ENCODE measurements around the gene CLNK.

CLNK gene

GRCh38 chr4:10571909-10572308, 112.7 kb downstream of the CLNK start:
- no peak for FAIRE-seq

DNA sequence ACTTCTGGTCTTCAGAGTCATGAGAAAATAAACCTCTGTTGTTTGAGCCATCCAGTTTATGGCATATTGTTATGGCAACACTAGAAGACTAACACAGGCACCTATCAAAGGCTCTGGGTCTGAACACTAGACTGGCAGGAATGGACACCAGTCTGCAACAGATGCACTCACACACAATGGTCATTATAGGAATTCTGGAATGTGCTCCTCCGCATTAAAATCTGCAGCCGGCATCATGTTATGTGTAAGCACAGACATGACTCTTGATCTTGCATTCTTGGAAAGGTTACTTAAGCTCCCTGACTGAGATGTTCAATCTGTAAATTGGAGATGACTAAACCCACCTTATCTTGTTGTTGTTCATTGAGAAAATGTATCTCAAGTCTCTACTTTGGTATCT, 115.1 kb downstream of the CLNK start:
- no peak for FAIRE-seq

- FAIRE-seq = no peak
Measured at GRCh38 chr4:10567766-10568165, 116.8 kb downstream of the CLNK start.

GRCh38 chr4:10565166-10565780, 119.3 kb downstream of the CLNK start:
- FAIRE-seq = no peak

DNA sequence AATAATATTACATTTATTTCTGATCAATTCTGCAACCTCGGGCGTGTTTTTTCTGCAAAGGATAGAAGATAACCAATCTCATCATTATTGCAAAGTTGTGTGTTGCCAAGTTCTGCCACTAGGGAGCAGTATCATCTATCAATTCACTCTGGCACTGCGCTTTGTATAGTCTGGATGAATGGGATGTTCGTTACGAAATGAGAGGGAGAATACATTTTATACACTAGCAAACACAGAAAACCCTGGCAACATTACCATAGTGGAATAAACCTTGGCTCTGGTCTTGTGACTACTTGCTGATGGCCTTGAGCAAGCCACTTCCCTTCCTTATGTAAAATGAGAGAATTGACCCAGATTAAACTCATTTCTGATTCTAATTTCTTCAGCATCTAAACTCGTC, 129.9 kb downstream of the CLNK start:
- FAIRE-seq = peak; percentile 94

GRCh38 chr4:10554121-10554520, 130.4 kb downstream of the CLNK start:
- no peak for FAIRE-seq

DNA sequence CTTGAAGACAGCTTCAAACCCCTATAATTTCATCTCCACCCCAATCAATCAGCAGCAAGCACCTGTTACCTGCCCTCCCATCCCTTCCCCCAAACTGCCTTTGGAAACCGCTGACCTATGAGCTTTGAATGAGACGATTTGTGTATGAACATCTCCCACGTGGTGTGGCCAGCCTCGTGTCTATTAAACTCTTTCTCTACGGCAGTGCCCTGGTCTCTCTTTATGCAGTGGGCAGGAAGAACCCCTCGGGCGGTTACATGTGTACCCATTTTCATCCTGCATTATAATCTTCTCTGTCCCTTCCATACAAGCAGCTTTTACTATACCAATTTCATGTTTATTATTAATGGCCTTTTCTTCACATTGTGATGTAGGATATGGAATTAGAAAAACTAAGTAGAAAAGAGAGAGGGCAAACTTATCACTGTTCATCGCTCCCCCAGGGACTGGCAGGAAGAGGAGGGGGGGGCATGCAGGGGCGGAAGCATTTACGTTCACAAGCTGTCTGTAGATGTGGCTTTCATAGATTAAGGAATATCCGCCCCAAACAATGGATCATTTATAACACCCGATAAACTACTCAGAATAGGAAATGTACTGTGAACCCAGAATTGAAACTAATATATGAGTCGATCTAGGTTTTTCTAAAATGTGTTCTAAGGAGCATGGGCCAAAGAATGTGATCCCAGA, 131.8 kb downstream of the CLNK start:
- no peak for FAIRE-seq

GRCh38 chr4:10535912-10536311, 148.7 kb downstream of the CLNK start:
- FAIRE-seq = no peak

DNA sequence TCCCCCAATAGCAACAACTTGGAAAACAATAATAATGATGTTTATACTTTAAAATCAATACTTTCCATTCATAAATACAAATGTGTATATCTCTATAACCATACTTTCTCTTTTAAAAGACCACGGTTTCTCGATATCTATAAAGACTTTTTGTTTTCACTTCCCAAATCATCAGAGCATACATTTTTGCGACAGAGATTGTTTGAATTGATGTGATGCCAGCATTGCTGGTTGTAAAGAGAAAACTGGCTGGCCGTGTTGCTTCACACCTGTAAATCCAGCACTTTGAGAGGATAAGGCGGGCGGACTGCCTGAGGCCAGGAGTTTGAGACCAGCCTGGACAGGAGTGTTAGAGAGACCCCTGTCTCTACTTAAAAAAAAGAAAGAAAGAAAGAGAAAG, 149.7 kb downstream of the CLNK start:
- FAIRE-seq = no peak

DNA sequence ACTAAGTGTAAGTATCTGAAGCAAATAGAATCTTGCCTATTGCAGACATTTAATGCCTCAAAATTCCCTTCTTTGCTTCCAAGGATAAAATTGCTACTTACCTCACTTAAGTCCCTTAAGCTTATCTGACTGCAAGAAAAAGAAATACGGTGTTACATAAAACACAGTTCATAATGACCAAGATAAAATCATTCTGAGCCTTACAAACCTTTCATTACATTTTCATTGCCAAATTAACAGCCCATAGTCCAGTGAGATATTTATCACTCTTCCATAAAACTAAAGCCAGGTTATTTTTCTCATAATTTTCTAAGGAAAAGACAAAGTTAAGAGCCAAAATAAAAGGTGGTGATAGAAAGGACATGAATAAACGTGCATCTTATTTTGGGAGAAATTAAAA, 152.4 kb downstream of the CLNK start:
- no peak for FAIRE-seq

DNA sequence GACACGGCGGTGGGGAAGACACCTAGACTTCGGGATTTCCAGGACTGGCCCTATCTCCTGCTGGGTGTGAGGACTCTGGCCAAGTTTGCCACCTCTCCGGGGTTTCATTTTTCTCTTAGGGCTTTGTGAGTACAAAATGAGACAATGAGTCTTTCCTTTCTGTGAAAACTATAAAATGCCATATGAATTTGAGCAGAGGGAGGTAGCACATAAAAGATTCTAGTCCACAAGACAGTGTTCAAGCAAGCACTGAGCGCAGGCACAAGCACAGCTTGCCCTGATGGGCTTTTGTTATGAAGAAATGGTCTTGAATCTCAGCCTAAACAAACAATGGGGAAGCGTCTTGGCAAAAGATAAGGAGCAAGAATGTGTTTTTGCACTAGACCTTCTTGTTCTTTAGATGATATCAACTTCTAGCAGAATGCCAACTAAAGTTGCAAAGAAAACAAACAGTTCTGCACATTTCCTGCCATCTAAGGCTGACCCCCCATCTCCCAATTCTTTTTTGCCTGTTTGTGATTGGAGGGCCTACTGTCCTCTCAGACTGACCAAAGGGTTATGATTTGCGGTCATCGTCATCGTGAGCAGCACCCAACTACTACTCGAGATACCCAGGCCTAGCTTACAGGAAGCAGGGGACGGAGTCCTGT, 154.3 kb downstream of the CLNK start:
- no peak for FAIRE-seq

GRCh38 chr4:10529291-10530136, 155.1 kb downstream of the CLNK start:
- no peak for FAIRE-seq

DNA sequence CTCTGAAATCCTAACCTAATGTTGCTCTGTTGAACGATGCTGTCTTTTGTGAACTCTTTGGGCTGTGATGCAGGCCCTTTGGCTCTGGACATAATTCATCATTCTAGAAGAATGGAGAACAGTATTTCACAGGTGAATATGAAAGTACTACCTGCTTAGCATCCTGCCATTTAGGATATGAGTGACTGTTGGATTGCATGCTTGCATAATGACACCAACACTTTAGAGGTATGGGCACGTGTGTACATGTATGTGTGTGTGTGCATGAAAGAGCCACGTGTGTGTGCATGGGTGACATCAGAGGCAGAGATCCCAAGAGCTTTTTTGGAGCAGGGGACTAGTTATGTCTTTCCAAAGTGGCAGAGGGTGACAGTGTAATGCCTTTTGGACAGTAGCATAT, 157.1 kb downstream of the CLNK start:
- FAIRE-seq = no peak

GRCh38 chr4:10526429-10527222, 157.9 kb downstream of the CLNK start:
- FAIRE-seq = no peak

DNA sequence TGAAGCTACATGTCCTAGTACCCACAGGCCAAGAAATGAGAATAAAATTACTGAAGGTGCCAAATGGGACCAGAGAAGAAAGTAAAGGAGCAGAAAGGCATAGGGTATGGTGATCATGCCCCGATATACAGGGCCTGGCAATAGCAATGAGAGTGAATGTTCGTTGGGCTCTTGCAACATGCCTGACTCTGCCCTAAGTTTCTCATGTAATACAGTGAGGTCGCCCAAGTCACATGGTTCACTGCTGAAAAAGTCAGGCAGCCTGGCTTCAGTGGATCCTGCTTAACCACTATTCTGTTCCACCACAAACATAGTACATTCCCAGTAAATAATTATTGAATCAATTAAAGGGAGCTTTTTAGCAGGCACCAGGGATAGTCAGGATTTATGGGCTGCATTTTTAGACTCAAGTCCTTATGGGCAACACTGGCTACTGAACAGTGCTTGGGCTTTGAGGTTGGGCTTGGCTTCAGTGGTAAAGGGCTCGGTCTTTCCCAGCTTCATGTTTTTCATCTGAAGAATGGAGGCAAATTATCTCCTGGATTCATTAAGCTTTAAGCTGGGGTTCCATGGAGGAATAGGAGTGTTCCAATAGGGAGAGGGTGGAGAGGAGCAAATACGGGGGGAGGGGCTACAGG, 160.3 kb downstream of the CLNK start:
- no peak for FAIRE-seq

GRCh38 chr4:10521424-10521823, 163.1 kb downstream of the CLNK start:
- FAIRE-seq = no peak

DNA sequence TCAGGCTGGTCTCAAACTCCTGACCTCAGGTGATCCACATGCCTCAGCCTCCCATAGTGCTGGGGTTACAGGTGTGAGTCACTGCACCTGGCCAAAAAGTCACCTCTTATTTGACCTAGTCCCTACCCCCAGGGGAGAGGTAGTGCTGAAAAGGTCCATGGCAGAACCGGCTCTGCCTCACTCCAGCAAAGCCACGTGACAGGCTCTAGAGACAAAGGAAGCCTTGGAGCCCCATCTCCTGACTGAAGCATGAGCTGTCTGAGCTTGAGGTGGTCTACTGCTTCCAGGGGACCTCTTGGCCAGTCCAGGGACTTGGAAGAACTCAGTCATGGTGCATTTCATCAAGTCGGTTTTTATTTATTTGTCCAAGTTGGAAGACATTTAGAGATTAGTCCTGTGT, 174.8 kb downstream of the CLNK start:
- no peak for FAIRE-seq

- no peak for FAIRE-seq
Measured at GRCh38 chr4:10506077-10506476, 178.5 kb downstream of the CLNK start.

DNA sequence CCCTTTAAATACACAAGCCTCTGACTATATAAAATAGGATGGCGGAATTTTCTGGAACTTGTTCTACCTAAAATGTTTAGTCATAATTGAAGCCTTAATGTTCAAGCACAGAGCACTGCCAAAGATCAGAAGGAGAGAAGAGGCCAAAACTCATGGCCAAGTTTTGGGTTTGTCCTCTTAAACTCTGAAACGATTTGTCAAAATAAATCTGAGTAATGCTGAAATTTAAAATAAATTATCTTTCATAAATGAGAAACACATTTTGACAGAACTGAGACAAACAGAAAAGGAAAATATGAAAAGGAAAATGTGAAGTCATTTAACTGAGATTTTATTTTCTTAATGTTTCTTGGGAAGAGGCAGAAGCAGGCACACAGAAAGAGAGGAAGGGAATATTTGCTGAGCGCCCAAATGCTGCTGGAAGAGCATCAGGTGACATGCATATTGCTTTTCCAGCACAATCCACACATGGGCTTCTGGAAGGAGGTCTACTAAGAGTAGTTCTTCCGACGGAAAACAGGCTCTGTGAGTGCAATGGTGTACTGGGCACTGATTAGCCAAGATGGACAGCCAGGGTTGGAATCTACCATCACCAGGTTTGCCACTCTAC, 179.9 kb downstream of the CLNK start:
- no peak for FAIRE-seq

GRCh38 chr4:10502717-10503116, 181.9 kb downstream of the CLNK start:
- no peak for FAIRE-seq

DNA sequence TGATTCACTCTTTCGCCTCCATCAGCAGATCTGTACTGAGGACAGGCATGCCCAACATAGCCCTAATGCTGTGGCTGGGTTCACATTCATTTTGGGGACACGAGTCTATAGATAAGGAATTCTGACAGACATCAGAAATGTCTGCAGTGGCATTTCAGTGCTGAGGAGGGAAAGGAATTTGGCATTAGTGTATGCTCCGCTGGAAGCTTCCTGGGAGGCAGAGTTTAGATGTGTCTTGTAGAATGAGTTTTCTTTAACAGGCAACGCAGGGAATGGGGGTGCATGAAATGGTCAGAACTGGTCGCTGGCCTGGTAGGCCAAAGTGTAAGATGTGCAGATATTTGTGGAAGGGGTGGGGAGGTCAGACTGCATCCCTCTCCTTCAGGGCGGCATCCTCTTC, 183.8 kb downstream of the CLNK start:
- FAIRE-seq = no peak

- FAIRE-seq = no peak
Measured at GRCh38 chr4:10496200-10496599, 188.4 kb downstream of the CLNK start.

All from endometrium (tissue), 2 donors.